K562 (cell line): ENCODE measurements around the gene JSRP1. TPM values are rescaled to one million over a fixed set of nuclear protein-coding genes. Genes with fewer than 3 reads are reported as not detected.

Source experiments
- CCAR2 ChIP-seq: fragments of 200-400 bp; formaldehyde crosslinking; IDR thresholded peaks from 2 replicates; pipeline ENCODE4 v1.6.1; 2017; ENCODE audit warnings: mild to moderate bottlenecking, low read depth, low read length
- DACH1 ChIP-seq: fragments of 450-650 bp; IDR thresholded peaks from 2 replicates; pipeline ENCODE4 v1.6.1; 2018; ENCODE audit not compliant: partially characterized antibody
- EP300 ChIP-seq: IDR thresholded peaks from 2 replicates; pipeline ENCODE4 v1.6.1; 2012; ENCODE audit warnings: low read length, improper control_type of control experiment
- FOXJ2 ChIP-seq: fragments of 200-800 bp; sonication (Bioruptor generic); IDR thresholded peaks from 2 replicates; pipeline ENCODE4 v1.6.1; 2016; ENCODE audit warnings: missing genetic modification characterization, missing compliant biosample characterization
- FOXK2 ChIP-seq, 2 experiments: fragments of 450-650 bp; IDR thresholded peaks in 1 of 2; conservative IDR thresholded peaks in 1 of 2; 2 replicates each; pipeline ENCODE4 v1.6.1; 2016; ENCODE audit warnings: low read depth in 2 of 2, mild to moderate bottlenecking in 1 of 2
- GABPA ChIP-seq: fragments of 200-800 bp; sonication (Bioruptor generic); conservative IDR thresholded peaks from 2 replicates; pipeline ENCODE4 v1.6.1; 2016; ENCODE audit warnings: low read depth, missing genetic modification characterization, missing compliant biosample characterization
- KDM5B ChIP-seq: fragments of 200-600 bp; sonication (generic); IDR thresholded peaks from 2 replicates; pipeline ENCODE4 v1.6.1; 2012; ENCODE audit warnings: low read depth, mild to moderate bottlenecking, moderate library complexity, low read length, control low read depth, inconsistent platforms; ENCODE audit not compliant: insufficient replicate concordance
- NFXL1 ChIP-seq: fragments of 450-650 bp; formaldehyde crosslinking; IDR thresholded peaks from 2 replicates; pipeline ENCODE4 v1.4.0; 2021; ENCODE audit warnings: mild to moderate bottlenecking
- NRF1 ChIP-seq, 2 experiments: fragments of 450-650 bp; IDR thresholded peaks in 1 of 2; conservative IDR thresholded peaks in 1 of 2; 2 replicates each; pipeline ENCODE4 v1.6.1; 2014; ENCODE audit warnings: mild to moderate bottlenecking in 2 of 2
- NUFIP1 ChIP-seq: fragments of 450-650 bp; IDR thresholded peaks from 2 replicates; pipeline ENCODE4 v1.6.1; 2018; ENCODE audit not compliant: partially characterized antibody
- POU5F1 ChIP-seq: fragments of 150-350 bp; IDR thresholded peaks from 2 replicates; pipeline ENCODE4 v1.6.1; 2014; ENCODE audit warnings: borderline replicate concordance, low read length, low read depth, mild to moderate bottlenecking; ENCODE audit not compliant: partially characterized antibody
- PTBP1 ChIP-seq: fragments of 200-400 bp; formaldehyde crosslinking; IDR thresholded peaks from 2 replicates; pipeline ENCODE4 v1.6.1; 2017; ENCODE audit warnings: low read depth, low read length
- SRSF7 ChIP-seq: fragments of 200-400 bp; formaldehyde crosslinking; optimal IDR thresholded peaks from 2 replicates; pipeline ENCODE3; 2017; ENCODE audit warnings: mild to moderate bottlenecking, low read depth, low read length
- ZNF324 ChIP-seq: fragments of 250-450 bp; sonication (Bioruptor Pico); IDR thresholded peaks from 2 replicates; pipeline ENCODE4 v1.4.0; 2020; ENCODE audit warnings: mild to moderate bottlenecking
- ZNF583 ChIP-seq: fragments of 250-450 bp; sonication (Bioruptor Pico); IDR thresholded peaks from 2 replicates; pipeline ENCODE4 v1.4.0; 2020
- ZNF644 ChIP-seq: fragments of 200-800 bp; sonication (Bioruptor generic); IDR thresholded peaks from 2 replicates; pipeline ENCODE4 v1.6.1; 2016; ENCODE audit warnings: low read depth, missing genetic modification characterization, missing compliant biosample characterization
- polyA plus RNA-seq, 8 experiments: library from polyadenylated mRNA; depleted of rRNA in 4 of 8; stranded (reverse) in 5 of 8; unstranded in 3 of 8; fragments of >200 nt; fragmentation: Nextera tagmentation in 2 of 8; fragmentation: Illumina TruSeq in 1 of 8; extraction: Ambion mirVana in 2 of 8; extraction: Trizol in 1 of 8; gene quantifications; 2 replicates each; pipeline versions ENCODE4 v1.2.1 to v1.2.3, GENCODE V29; 2011 to 2014; ENCODE audit warnings: inconsistent platforms in 1 of 8, missing spikeins in 1 of 8
- total RNA-seq, 7 experiments: library from RNA; depleted of rRNA in 6 of 7; stranded (reverse); fragments of >200 nt in 6 of 7; fragmentation: Illumina TruSeq in 2 of 7; extraction: Trizol in 2 of 7; gene quantifications; 2 replicates each; pipeline versions ENCODE4 v1.2.1 to v1.2.3, GENCODE V29; 2011 to 2021; ENCODE audit warnings: low replicate concordance in 1 of 7
- TF ChIP-seq, protein P1 (sequence below): fragments of 450-650 bp; IDR thresholded peaks from 2 replicates; pipeline ENCODE4 v1.6.1; 2016; ENCODE audit warnings: low read depth
- TF ChIP-seq, protein P2 (sequence below): fragments of 450-650 bp; IDR thresholded peaks from one replicate; pipeline ENCODE4 v1.6.1; 2018; ENCODE audit warnings: mild to moderate bottlenecking, moderate library complexity; ENCODE audit not compliant: partially characterized antibody

JSRP1 gene
- total and polyA plus RNA-seq, 9 of the 15 experiments (the other 6 are each of a cell fraction or from before 2014, with no cell fraction given): 0.08 to 1.2 (median 0.51) TPM; not detected in 4

DNA sequence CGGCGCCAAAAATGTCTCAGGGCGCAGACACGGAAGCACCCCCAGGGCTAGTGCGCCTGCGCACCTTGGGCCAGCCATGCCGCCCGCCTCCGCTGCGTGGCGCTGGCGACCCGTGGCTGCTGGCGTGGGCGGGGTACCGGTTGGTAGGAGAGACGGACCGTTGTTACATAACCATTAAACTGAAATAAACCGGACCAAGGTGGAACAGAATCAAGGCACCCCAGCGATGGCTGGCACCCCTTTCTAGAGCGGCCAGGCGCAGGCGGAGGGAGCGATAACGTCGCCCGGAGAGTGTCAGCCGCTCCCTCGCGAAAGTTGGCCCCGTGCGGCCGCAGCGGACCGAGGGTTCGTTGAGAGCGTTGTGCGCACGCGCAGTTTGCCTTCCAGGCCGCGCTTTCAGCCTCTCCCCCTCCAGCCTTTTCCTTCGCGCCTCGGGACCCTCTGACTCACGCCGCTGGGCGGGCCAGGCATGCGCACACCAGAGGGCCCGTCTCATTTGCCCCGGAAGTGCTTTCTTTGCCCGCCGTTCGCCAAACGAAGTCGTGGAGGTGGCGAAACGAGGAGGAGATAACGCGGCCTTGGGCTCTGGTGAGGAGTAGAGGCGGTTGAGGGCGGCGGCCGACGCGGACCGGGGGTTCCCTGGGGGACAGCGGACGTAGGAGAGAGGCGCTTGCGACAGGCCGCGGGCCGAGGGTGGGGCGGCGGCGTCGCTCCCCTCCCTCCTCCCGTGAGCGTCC, 19.7 kb downstream of the JSRP1 start, which contains the start of the genes PLEKHJ1 and SF3A2 (continued):
- TF ChIP-seq ZNF644 (peak; percentile 40; the same call in 1 of the 2 replicates), ZNF324 (CRISPR knock-in tag) (no peak), DACH1 (peak; percentile 41), FOXJ2 (tag) (no peak; the same call in 1 of the 2 replicates), SRSF7 (no peak), GABPA (tag) (peak; percentile 98), NUFIP1 (no peak), NFXL1 (no peak), PTBP1 (no peak), NRF1 (conservative IDR thresholded peaks at IDR 0.05 in 1 of 2, IDR thresholded peaks at IDR 0.05 in 1 of 2) (peak; percentile 98), EP300 (no peak; the same call in 1 of the 2 replicates), ZNF583 (peak; percentile 76), CCAR2 (no peak), FOXK2 (conservative IDR thresholded peaks at IDR 0.05 in 1 of 2, IDR thresholded peaks at IDR 0.05 in 1 of 2; ENCODE audit: low read depth in 2 of 2) (peak in 1 of 2 experiments; percentile 60; a peak in 3 of 4 replicates), POU5F1 (no peak), KDM5B (peak; percentile 27)
- TF ChIP-seq, protein P1, sequence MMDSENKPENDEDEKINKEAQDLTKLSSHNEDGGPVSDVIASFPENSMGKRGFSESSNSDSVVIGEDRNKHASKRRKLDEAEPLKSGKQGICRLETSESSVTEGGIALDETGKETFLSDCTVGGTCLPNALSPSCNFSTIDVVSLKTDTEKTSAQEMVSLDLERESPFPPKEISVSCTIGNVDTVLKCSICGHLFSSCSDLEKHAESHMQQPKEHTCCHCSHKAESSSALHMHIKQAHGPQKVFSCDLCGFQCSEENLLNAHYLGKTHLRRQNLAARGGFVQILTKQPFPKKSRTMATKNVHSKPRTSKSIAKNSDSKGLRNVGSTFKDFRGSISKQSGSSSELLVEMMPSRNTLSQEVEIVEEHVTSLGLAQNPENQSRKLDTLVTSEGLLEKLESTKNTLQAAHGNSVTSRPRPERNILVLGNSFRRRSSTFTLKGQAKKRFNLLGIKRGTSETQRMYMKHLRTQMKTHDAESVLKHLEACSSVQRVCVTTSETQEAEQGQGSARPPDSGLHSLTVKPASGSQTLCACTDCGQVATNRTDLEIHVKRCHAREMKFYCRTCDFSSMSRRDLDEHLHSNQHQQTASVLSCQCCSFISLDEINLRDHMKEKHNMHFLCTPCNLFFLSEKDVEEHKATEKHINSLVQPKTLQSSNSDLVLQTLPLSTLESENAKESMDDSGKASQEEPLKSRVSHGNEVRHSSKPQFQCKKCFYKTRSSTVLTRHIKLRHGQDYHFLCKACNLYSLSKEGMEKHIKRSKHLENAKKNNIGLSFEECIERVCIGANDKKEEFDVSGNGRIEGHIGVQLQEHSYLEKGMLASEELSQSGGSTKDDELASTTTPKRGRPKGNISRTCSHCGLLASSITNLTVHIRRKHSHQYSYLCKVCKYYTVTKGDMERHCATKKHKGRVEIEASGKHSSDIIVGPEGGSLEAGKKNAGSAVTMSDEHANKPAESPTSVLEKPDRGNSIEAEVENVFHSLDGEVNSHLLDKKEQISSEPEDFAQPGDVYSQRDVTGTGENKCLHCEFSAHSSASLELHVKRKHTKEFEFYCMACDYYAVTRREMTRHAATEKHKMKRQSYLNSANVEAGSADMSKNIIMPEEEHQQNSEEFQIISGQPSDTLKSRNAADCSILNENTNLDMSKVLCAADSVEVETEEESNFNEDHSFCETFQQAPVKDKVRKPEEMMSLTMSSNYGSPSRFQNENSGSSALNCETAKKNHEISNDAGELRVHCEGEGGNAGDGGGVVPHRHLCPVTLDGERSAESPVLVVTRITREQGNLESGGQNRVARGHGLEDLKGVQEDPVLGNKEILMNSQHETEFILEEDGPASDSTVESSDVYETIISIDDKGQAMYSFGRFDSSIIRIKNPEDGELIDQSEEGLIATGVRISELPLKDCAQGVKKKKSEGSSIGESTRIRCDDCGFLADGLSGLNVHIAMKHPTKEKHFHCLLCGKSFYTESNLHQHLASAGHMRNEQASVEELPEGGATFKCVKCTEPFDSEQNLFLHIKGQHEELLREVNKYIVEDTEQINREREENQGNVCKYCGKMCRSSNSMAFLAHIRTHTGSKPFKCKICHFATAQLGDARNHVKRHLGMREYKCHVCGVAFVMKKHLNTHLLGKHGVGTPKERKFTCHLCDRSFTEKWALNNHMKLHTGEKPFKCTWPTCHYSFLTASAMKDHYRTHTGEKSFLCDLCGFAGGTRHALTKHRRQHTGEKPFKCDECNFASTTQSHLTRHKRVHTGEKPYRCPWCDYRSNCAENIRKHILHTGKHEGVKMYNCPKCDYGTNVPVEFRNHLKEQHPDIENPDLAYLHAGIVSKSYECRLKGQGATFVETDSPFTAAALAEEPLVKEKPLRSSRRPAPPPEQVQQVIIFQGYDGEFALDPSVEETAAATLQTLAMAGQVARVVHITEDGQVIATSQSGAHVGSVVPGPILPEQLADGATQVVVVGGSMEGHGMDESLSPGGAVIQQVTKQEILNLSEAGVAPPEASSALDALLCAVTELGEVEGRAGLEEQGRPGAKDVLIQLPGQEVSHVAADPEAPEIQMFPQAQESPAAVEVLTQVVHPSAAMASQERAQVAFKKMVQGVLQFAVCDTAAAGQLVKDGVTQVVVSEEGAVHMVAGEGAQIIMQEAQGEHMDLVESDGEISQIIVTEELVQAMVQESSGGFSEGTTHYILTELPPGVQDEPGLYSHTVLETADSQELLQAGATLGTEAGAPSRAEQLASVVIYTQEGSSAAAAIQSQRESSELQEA: no peak
- TF ChIP-seq, protein P2, sequence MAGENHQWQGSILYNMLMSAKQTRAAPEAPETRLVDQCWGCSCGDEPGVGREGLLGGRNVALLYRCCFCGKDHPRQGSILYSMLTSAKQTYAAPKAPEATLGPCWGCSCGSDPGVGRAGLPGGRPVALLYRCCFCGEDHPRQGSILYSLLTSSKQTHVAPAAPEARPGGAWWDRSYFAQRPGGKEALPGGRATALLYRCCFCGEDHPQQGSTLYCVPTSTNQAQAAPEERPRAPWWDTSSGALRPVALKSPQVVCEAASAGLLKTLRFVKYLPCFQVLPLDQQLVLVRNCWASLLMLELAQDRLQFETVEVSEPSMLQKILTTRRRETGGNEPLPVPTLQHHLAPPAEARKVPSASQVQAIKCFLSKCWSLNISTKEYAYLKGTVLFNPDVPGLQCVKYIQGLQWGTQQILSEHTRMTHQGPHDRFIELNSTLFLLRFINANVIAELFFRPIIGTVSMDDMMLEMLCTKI: no peak
